Activated CD4-positive, alpha-beta T cell treated with anti-CD3 and anti-CD28 coated beads, Interleukin-2, Interleukin-6, amounts not matched to agents 100 ng/mL and 50 ng/mL, durations not matched to agents 16 hours and 8 hours (primary cell): ENCODE data around the gene TRAF4.
A peak's percentile ranks its signal among the peaks of the same experiment; 100 is the strongest.

Experiments used
- DNase-seq: peaks from one replicate; pipeline ENCODE4 v3.0.0-alpha.2; 2020

Gene TRAF4

GRCh38 chr17:28743243-28744103 lies at the start of gene TRAF4:
Gene TRAF4, plus strand, starts transcription at chr17:28744011. Its CDS starts 102 bp downstream, at chr17:28744113.
- peak; percentile 84 for DNase-seq

- DNase-seq: no peak
These were observed 45.4 kb upstream of the TRAF4 start for GRCh38 chr17:28698253-28698941.

GRCh38 chr17:28700278-28700677 lies 43.5 kb upstream of the TRAF4 start:
- DNase-seq: no peak

- no peak for DNase-seq
These were observed 42.9 kb upstream of the TRAF4 start for GRCh38 chr17:28700830-28701492.

- no peak for DNase-seq
These were observed 41.6 kb upstream of the TRAF4 start for GRCh38 chr17:28702026-28702751.

GRCh38 chr17:28702752-28703150 lies 41.1 kb upstream of the TRAF4 start:
- no peak for DNase-seq

GRCh38 chr17:28703552-28704218 lies 40.1 kb upstream of the TRAF4 start:
- DNase-seq: no peak

GRCh38 chr17:28704219-28704858 lies 39.5 kb upstream of the TRAF4 start:
- DNase-seq: no peak

GRCh38 chr17:28705074-28705659 lies 38.6 kb upstream of the TRAF4 start:
- no peak for DNase-seq

GRCh38 chr17:28705728-28706334 lies 38.0 kb upstream of the TRAF4 start:
- no peak for DNase-seq

- DNase-seq: no peak
These were observed 37.1 kb upstream of the TRAF4 start for GRCh38 chr17:28706471-28707338.

- DNase-seq: no peak
These were observed 36.5 kb upstream of the TRAF4 start for GRCh38 chr17:28707339-28707720.

- peak; percentile 96 for DNase-seq
These were observed 32.7 kb upstream of the TRAF4 start for GRCh38 chr17:28710861-28711722.

GRCh38 chr17:28711723-28712031 lies 32.1 kb upstream of the TRAF4 start, which contains the start of gene PROCA1:
Gene PROCA1, minus strand, starts transcription at chr17:28711888. Its CDS starts 228 bp downstream, at chr17:28711660.
- DNase-seq: no peak

GRCh38 chr17:28712032-28712704 lies 31.6 kb upstream of the TRAF4 start:
- DNase-seq: peak; percentile 68

GRCh38 chr17:28712705-28713415 lies 31.0 kb upstream of the TRAF4 start:
- DNase-seq: no peak

GRCh38 chr17:28714281-28714680 lies 29.5 kb upstream of the TRAF4 start:
- DNase-seq: no peak

GRCh38 chr17:28715217-28715616 lies 28.6 kb upstream of the TRAF4 start:
- no peak for DNase-seq
